Measurements from ENCODE around the gene CD52. TPM values are rescaled to one million over a fixed set of nuclear protein-coding genes. Genes with fewer than 3 reads are reported as not detected.
A peak's percentile ranks its signal among the peaks of the same experiment; 100 is the strongest.

CD52 gene
- total and polyA plus RNA-seq, 2 of the 13 experiments (the other 11 are each of a cell fraction or from before 2014, with no cell fraction given), result 0.32 TPM; not detected in 1

- TF ChIP-seq BHLHE40 (IDR thresholded peaks at IDR 0.05; ENCODE audit: low read length) (no peak), ZNF670 (CRISPR knock-in tag; IDR thresholded peaks at IDR 0.05; ENCODE audit: borderline replicate concordance) (no peak; the same call in 1 of the 2 replicates), ZNF224 (CRISPR knock-in tag; IDR thresholded peaks at IDR 0.05) (0 out of 2 replicates have a peak, but pooled peaks have one; percentile 49), U2AF2 (IDR thresholded peaks at IDR 0.05; ENCODE audit: low read depth, low read length) (no peak), ZNF367 (CRISPR knock-in tag; IDR thresholded peaks at IDR 0.05; ENCODE audit: borderline replicate concordance) (no peak), ATF7 (IDR thresholded peaks at IDR 0.05) (no peak), ATF7 (CRISPR knock-in tag; IDR thresholded peaks at IDR 0.05) (no peak), TBL1XR1 (IDR thresholded peaks at IDR 0.05; ENCODE audit: borderline replicate concordance, low read length, partially characterized antibody) (no peak), ZNF530 (CRISPR knock-in tag; IDR thresholded peaks at IDR 0.05; ENCODE audit: low read depth) (no peak), RFXANK (CRISPR knock-in tag; IDR thresholded peaks at IDR 0.05) (peak; percentile 75), TRIM24 (CRISPR knock-in tag; IDR thresholded peaks at IDR 0.05) (no peak), THYN1 (CRISPR knock-in tag; IDR thresholded peaks at IDR 0.05; ENCODE audit: borderline replicate concordance, low read depth) (peak; percentile 71; the same call in 1 of the 2 replicates), ZNF562 (CRISPR knock-in tag; IDR thresholded peaks at IDR 0.05; ENCODE audit: borderline replicate concordance) (no peak), IRF2 (CRISPR knock-in tag; IDR thresholded peaks at IDR 0.05) (peak; percentile 44; the same call in 1 of the 2 replicates), HCFC1 (IDR thresholded peaks at IDR 0.05; ENCODE audit: low read depth, low read length) (no peak), NFIC (IDR thresholded peaks at IDR 0.05; ENCODE audit: low read length) (no peak), ZNF720 (CRISPR knock-in tag; IDR thresholded peaks at IDR 0.05) (no peak), ZNF484 (CRISPR knock-in tag; IDR thresholded peaks at IDR 0.05; ENCODE audit: borderline replicate concordance, low read depth) (no peak), CBX2 (IDR thresholded peaks at IDR 0.05; ENCODE audit: low read depth, low read length) (no peak), CBX2 (CRISPR knock-in tag; IDR thresholded peaks at IDR 0.05; ENCODE audit: low read depth) (no peak), ISX (CRISPR knock-in tag; conservative IDR thresholded peaks at IDR 0.05) (no peak), ESRRA (CRISPR knock-in tag; IDR thresholded peaks at IDR 0.05; ENCODE audit: low read depth) (no peak), MXD4 (CRISPR knock-in tag; IDR thresholded peaks at IDR 0.05) (peak; percentile 90), ZNF17 (CRISPR knock-in tag; IDR thresholded peaks at IDR 0.05) (no peak), SATB2 (CRISPR knock-in tag; IDR thresholded peaks at IDR 0.05) (no peak), MEF2D (CRISPR knock-in tag; IDR thresholded peaks at IDR 0.05) (no peak), ZNF691 (CRISPR knock-in tag; IDR thresholded peaks at IDR 0.05; ENCODE audit: borderline replicate concordance, low read depth) (0 out of 2 replicates have a peak, but pooled peaks have one; percentile 47)
- TF ChIP-seq, protein P1, sequence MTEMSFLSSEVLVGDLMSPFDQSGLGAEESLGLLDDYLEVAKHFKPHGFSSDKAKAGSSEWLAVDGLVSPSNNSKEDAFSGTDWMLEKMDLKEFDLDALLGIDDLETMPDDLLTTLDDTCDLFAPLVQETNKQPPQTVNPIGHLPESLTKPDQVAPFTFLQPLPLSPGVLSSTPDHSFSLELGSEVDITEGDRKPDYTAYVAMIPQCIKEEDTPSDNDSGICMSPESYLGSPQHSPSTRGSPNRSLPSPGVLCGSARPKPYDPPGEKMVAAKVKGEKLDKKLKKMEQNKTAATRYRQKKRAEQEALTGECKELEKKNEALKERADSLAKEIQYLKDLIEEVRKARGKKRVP (CRISPR knock-in tag; IDR thresholded peaks at IDR 0.05), result no peak
- TF ChIP-seq, protein P2, sequence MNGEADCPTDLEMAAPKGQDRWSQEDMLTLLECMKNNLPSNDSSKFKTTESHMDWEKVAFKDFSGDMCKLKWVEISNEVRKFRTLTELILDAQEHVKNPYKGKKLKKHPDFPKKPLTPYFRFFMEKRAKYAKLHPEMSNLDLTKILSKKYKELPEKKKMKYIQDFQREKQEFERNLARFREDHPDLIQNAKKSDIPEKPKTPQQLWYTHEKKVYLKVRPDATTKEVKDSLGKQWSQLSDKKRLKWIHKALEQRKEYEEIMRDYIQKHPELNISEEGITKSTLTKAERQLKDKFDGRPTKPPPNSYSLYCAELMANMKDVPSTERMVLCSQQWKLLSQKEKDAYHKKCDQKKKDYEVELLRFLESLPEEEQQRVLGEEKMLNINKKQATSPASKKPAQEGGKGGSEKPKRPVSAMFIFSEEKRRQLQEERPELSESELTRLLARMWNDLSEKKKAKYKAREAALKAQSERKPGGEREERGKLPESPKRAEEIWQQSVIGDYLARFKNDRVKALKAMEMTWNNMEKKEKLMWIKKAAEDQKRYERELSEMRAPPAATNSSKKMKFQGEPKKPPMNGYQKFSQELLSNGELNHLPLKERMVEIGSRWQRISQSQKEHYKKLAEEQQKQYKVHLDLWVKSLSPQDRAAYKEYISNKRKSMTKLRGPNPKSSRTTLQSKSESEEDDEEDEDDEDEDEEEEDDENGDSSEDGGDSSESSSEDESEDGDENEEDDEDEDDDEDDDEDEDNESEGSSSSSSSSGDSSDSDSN (CRISPR knock-in tag; IDR thresholded peaks at IDR 0.05), result peak; percentile 80
These were observed 38.1 kb upstream of the CD52 start, which contains the start of gene SH3BGRL3 (continued) for GRCh38 chr1:26279456-26280332.

All from HepG2 (cell line).